Left ventricle myocardium inferior (tissue), 1 donor: ENCODE results near the gene TOM1. TPM values are rescaled to one million over a fixed set of nuclear protein-coding genes. Genes with fewer than 3 reads are reported as not detected.

Experiments
- DNase-seq: peaks from one replicate; pipeline ENCODE4 v3.0.0-alpha.2; 2020
- H3K27ac ChIP-seq: fragments of 200-600 bp; replicated peaks from 2 replicates; pipeline ENCODE4 v1.8.0; 2021
- H3K27me3 ChIP-seq: fragments of 200-600 bp; 2 replicates; pipeline ENCODE4 v1.8.0; 2021; ENCODE audit warnings: low read depth
- H3K36me3 ChIP-seq: fragments of 200-600 bp; 2 replicates; pipeline ENCODE4 v1.8.0; 2021
- H3K4me1 ChIP-seq: fragments of 200-600 bp; 2 replicates; pipeline ENCODE4 v1.8.0; 2021
- H3K4me3 ChIP-seq: fragments of 200-600 bp; 2 replicates; pipeline ENCODE4 v1.8.0; 2021; ENCODE audit warnings: mild to moderate bottlenecking, moderate library complexity
- H3K9me3 ChIP-seq: fragments of 200-600 bp; replicated peaks from 2 replicates; pipeline ENCODE4 v1.8.0; 2021
- intact Hi-C: fragments of 100-400 bp; cut with micrococcal nuclease; formaldehyde crosslinking; loops from one replicate; pipeline ENCODE4 v1.11.0; 2022
- total RNA-seq: library from RNA; stranded (reverse); fragmentation: NEBNext Ultra II Directional; extraction: Animal tissue kit (Norgen Biotek cat#: 25700); gene quantifications from one replicate; pipeline ENCODE4 v1.2.1, GENCODE V29; 2021
- TF ChIP-seq, protein P1 (sequence below): fragments of 200-600 bp; IDR thresholded peaks from 2 replicates; pipeline ENCODE4 v1.8.0; 2021; ENCODE audit warnings: antibody characterized with exemption, mild to moderate bottlenecking, borderline replicate concordance
- donor health status: DM: no; HTN: yes; CAD: no; lungs with severe emphysema.

TOM1 gene
- total RNA-seq, 1 donor from 2014 or later, result 68.0 TPM

DNA sequence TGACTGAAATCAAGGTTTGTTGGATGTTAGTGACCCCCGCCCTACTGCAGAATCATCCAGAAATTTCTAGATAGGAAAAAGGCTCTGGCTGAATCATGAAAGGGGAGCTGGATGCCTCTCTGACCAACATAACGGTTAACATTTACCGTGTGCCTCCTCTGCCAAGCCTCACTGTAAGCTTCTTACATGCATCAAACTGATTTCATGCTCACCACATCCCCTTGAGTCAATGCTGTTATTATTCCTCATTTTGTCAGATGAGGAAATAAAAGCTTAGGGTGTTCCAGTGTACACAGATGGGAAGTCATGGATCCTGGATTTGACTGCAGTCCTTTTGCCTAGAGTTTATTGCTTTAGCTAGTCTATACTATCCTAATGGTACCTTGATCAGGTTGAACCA is 75.3 kb downstream of the TOM1 start:
- Histone ChIP-seq H3K36me3 (no peaks in the 10 kb centered on the region), H3K4me1 (peaks cover 27% of the 10 kb centered on the region), H3K27ac (no peak overlapping the region), H3K27me3 (no peaks in the 10 kb centered on the region), H3K9me3 (no peaks in the 10 kb centered on the region), H3K4me3 (no peak overlapping the region)
- no peak for DNase-seq
- intact Hi-C loops, result no loop called here
- TF ChIP-seq, protein P1, sequence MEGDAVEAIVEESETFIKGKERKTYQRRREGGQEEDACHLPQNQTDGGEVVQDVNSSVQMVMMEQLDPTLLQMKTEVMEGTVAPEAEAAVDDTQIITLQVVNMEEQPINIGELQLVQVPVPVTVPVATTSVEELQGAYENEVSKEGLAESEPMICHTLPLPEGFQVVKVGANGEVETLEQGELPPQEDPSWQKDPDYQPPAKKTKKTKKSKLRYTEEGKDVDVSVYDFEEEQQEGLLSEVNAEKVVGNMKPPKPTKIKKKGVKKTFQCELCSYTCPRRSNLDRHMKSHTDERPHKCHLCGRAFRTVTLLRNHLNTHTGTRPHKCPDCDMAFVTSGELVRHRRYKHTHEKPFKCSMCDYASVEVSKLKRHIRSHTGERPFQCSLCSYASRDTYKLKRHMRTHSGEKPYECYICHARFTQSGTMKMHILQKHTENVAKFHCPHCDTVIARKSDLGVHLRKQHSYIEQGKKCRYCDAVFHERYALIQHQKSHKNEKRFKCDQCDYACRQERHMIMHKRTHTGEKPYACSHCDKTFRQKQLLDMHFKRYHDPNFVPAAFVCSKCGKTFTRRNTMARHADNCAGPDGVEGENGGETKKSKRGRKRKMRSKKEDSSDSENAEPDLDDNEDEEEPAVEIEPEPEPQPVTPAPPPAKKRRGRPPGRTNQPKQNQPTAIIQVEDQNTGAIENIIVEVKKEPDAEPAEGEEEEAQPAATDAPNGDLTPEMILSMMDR, result no peak

DNA sequence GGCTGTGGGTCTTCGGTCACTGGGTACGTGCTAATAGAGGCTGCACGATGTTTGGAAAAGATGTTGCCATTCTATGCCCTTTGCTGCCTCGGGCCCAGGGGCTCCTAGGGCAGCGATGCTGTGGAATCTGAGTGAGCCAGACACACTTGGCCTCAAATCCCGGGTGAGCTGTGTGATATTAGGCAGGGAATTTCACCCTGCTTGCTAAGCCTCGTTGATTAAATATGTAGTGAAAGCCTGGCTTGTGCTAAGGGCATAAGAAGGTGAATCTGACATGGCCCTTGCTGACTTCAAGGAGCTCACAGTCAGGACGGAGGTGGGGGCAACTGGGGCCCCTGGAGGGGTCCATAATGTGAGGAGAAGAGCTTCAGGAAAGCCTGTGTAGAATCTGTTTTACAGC is 75.8 kb downstream of the TOM1 start:
- TF ChIP-seq, protein P1, result no peak
- H3K27me3 ChIP-seq, result no peaks in the 10 kb centered on the region
- H3K4me1 ChIP-seq, result peaks cover 28% of the 10 kb centered on the region
- DNase-seq, result no peak
- H3K36me3 ChIP-seq, result no peaks in the 10 kb centered on the region
- intact Hi-C loops, result no loop called here
- no peak overlapping the region for H3K27ac ChIP-seq
- no peaks in the 10 kb centered on the region for H3K9me3 ChIP-seq
- H3K4me3 ChIP-seq, result no peak overlapping the region

DNA sequence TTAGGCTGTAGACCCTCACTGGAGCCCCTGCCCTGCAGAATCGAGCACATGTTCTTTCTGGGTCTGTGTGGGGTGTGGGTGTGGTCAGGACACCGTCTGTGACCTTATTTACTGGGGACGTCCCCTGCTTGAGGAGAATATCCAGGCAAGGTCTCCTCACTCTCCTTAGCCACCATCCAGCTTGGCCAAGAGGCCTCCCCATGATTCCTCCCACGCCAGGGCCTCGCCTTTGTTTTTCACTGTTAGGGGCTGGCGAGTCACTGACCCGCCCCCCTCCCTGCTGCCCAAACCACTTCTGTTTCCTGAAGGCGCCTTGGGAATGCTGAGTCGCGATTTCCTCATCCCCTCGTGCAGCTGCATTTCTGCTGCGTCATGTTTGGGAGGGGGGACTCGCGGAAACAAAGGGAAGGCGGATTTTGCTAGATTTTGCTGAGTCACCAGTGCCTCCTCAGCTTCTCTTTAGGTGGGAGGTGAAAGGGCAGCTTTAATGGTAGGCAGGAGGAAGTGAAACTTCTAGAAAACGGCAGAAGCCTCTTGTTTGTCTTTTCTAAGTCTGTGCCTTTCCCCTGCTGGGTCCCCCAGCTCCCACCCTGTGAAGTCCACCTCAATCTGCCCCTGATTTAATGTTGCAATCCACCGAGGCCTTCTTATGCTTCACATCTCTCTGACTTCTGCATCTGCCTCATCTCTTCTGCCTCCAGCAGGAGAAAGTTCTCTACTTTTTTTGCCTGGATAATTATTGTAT is 77.2 kb downstream of the TOM1 start:
- H3K36me3 ChIP-seq, result no peaks in the 10 kb centered on the region
- intact Hi-C loops, result no loop called here
- H3K9me3 ChIP-seq, result no peaks in the 10 kb centered on the region
- H3K4me1 ChIP-seq, result peaks cover 37% of the 10 kb centered on the region
- H3K27ac ChIP-seq, result peak overlapping the region; percentile 79
- TF ChIP-seq, protein P1, result no peak
- DNase-seq, result peak; percentile 89
- H3K4me3 ChIP-seq, result no peak overlapping the region
- H3K27me3 ChIP-seq, result no peaks in the 10 kb centered on the region

DNA sequence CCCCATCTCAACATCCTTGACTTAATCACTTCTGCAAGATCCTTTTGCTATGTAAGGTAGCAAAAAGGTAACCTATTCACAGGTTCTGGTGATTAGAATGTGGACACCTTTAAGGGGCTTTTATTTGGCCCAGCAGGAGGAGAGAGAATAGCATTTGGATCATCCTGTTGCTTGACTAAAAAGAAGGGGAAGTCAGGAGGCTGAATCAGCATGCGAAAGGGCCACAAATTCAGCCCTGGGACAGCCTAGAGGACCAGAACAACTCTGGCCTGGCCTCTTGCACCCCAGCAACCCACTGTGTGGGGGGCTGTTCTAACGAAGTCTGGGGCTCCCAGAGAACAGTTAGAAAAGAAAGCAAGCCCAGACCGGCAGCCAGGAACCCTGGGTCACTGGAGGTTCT is 78.0 kb downstream of the TOM1 start:
- Histone ChIP-seq H3K4me1 (peaks cover 30% of the 10 kb centered on the region), H3K9me3 (no peaks in the 10 kb centered on the region), H3K27ac (peak overlapping the region; percentile 79), H3K27me3 (no peaks in the 10 kb centered on the region), H3K4me3 (no peak overlapping the region), H3K36me3 (no peaks in the 10 kb centered on the region)
- DNase-seq, result no peak
- intact Hi-C loops, result no loop called here
- TF ChIP-seq, protein P1, result no peak

DNA sequence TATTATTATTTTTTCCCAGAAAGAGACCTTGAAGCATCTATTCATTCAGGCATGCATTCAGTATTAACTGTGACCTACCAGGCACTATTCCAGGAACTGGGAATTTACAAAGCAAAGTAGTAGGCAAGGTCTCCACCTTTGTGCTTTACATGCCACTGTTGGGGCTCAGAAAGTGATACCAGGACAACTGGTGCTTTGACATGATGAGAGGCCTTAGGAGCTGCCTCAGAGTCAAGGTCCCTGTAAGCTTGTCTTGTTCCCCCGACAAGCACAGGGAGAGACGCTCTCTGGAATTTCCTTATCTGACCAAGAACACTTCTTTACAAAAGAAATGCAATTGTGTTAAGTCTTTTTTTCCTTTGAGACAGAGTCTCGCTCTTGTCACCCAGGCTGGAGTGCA is 78.9 kb downstream of the TOM1 start:
- Histone ChIP-seq H3K9me3 (no peaks in the 10 kb centered on the region), H3K4me3 (no peak overlapping the region), H3K36me3 (no peaks in the 10 kb centered on the region), H3K27me3 (no peaks in the 10 kb centered on the region), H3K4me1 (peaks cover 30% of the 10 kb centered on the region), H3K27ac (no peak overlapping the region)
- DNase-seq, result no peak
- TF ChIP-seq, protein P1, result no peak
- intact Hi-C loops, result no loop called here
